IMR-90 (cell line): ENCODE data around the gene DRD4. TPM values are rescaled to one million over a fixed set of nuclear protein-coding genes. Genes with fewer than 3 reads are reported as not detected.

ENCODE experiments used
- ATAC-seq: fragments of 200-7000 bp; cut with Tn5 transposase; 2 replicates; pipeline ENCODE4 v1.9.1; 2020; ENCODE audit warnings: low read depth, mild to moderate bottlenecking, moderate library complexity
- BruUV-seq: library from RNA; stranded (reverse); fragments of 400-500 nt; replicated peaks from 2 replicates; lab custom pipeline; 2021; lab: Mats Ljungman, UMichigan
- CTCF ChIA-PET: fragments of 300-600 bp; formaldehyde crosslinking; extraction: SDS; loops from one replicate; lab custom pipeline; 2021; ENCODE audit warnings: antibody characterized with exemption; lab: Yijun Ruan, JAX
- POLR2A ChIA-PET: fragments of 300-600 bp; sonication (Branson Sonifier 250); formaldehyde crosslinking; loops from one replicate; lab custom pipeline; 2022; ENCODE audit warnings: antibody characterized with exemption; ENCODE audit not compliant: unreplicated experiment; lab: Charles Lee
- DNase-seq: peaks from one replicate; pipeline ENCODE4 v3.0.0; 2013
- H2AFZ ChIP-seq: replicated peaks from 2 replicates; pipeline ENCODE3; 2013; ENCODE audit warnings: low read length, mild to moderate bottlenecking; ENCODE audit not compliant: poor library complexity
- H2AK5ac ChIP-seq: 2 replicates; pipeline ENCODE4 v1.6.1; 2013; ENCODE audit warnings: low read depth, low read length, inconsistent platforms
- H2AK9ac ChIP-seq: replicated peaks from 2 replicates; pipeline ENCODE3; 2013; ENCODE audit warnings: mild to moderate bottlenecking, low read depth, low read length, moderate library complexity; ENCODE audit not compliant: poor library complexity
- H2BK120ac ChIP-seq: 2 replicates; pipeline ENCODE4 v1.6.1; 2013; ENCODE audit warnings: low read depth, low read length, inconsistent platforms
- H2BK15ac ChIP-seq: 3 replicates; pipeline ENCODE4 v1.6.1; 2013; ENCODE audit warnings: low read depth, low read length, inconsistent platforms
- H2BK20ac ChIP-seq: 2 replicates; pipeline ENCODE4 v1.6.1; 2013; ENCODE audit warnings: low read depth, mild to moderate bottlenecking, inconsistent platforms, low read length, moderate library complexity
- H2BK5ac ChIP-seq: 2 replicates; pipeline ENCODE4 v1.6.1; 2013; ENCODE audit warnings: mild to moderate bottlenecking, low read depth, low read length, inconsistent platforms; ENCODE audit not compliant: poor library complexity, severe bottlenecking
- H3K14ac ChIP-seq: replicated peaks from 2 replicates; pipeline ENCODE4 v1.6.1; 2013; ENCODE audit warnings: low read depth, low read length, inconsistent platforms
- H3K18ac ChIP-seq: 2 replicates; pipeline ENCODE4 v1.6.1; 2013; ENCODE audit warnings: low read depth, low read length, control low read depth
- H3K23ac ChIP-seq: 2 replicates; pipeline ENCODE4 v1.6.1; 2013; ENCODE audit warnings: low read depth, low read length, inconsistent platforms
- H3K27ac ChIP-seq: 2 replicates; pipeline ENCODE4 v1.5.1; 2013; ENCODE audit warnings: mild to moderate bottlenecking, control low read depth, low read length; ENCODE audit not compliant: insufficient read depth
- H3K27me3 ChIP-seq: 2 replicates; pipeline ENCODE4 v1.6.1; 2013; ENCODE audit warnings: low read length; ENCODE audit not compliant: control insufficient read depth, insufficient read depth
- H3K36me3 ChIP-seq: 2 replicates; pipeline ENCODE4 v1.6.1; 2013; ENCODE audit warnings: low read length, mixed read lengths; ENCODE audit not compliant: control insufficient read depth, insufficient read depth
- H3K4ac ChIP-seq: 2 replicates; pipeline ENCODE4 v1.6.1; 2013; ENCODE audit warnings: low read depth, low read length, inconsistent platforms
- H3K4me1 ChIP-seq: 2 replicates; pipeline ENCODE4 v1.6.1; 2013; ENCODE audit warnings: low read length, mixed read lengths; ENCODE audit not compliant: control insufficient read depth, insufficient read depth
- H3K4me2 ChIP-seq: 2 replicates; pipeline ENCODE4 v1.6.1; 2013; ENCODE audit warnings: low read depth, mild to moderate bottlenecking, control low read depth, low read length, moderate library complexity
- H3K4me3 ChIP-seq: 2 replicates; pipeline ENCODE4 v1.5.1; 2013; ENCODE audit warnings: low read depth, mild to moderate bottlenecking, control low read depth, low read length, moderate library complexity; ENCODE audit not compliant: insufficient read depth
- H3K56ac ChIP-seq: 2 replicates; pipeline ENCODE4 v1.6.1; 2013; ENCODE audit warnings: low read length, inconsistent platforms; ENCODE audit not compliant: insufficient read depth; ENCODE audit errors: extremely low read depth
- H3K79me1 ChIP-seq, 2 experiments: 2 replicates each; pipeline ENCODE4 v1.6.1; 2013; ENCODE audit warnings: low read length in 2 of 2, inconsistent platforms in 1 of 2, low read depth in 1 of 2
- H3K9ac ChIP-seq: 2 replicates; pipeline ENCODE4 v1.6.1; 2013; ENCODE audit warnings: low read depth, low read length, control low read depth
- H3K9me1 ChIP-seq: 2 replicates; pipeline ENCODE4 v1.6.1; 2013; ENCODE audit warnings: low read length, inconsistent platforms; ENCODE audit not compliant: insufficient read depth
- H3K9me3 ChIP-seq: 2 replicates; pipeline ENCODE4 v1.6.1; 2013; ENCODE audit warnings: low read length; ENCODE audit not compliant: control insufficient read depth, insufficient read depth
- H4K20me1 ChIP-seq: 2 replicates; pipeline ENCODE4 v1.6.1; 2013; ENCODE audit warnings: low read length, inconsistent platforms; ENCODE audit not compliant: insufficient read depth
- H4K5ac ChIP-seq: 2 replicates; pipeline ENCODE4 v1.6.1; 2013; ENCODE audit warnings: mild to moderate bottlenecking, low read depth, low read length, control low read depth
- H4K8ac ChIP-seq, 2 experiments: 2 replicates each; pipeline ENCODE4 v1.6.1; 2013; ENCODE audit warnings: low read depth in 2 of 2, low read length in 2 of 2, control low read depth in 1 of 2, inconsistent platforms in 1 of 2
- H4K91ac ChIP-seq: 2 replicates; pipeline ENCODE4 v1.6.1; 2013; ENCODE audit warnings: low read depth, low read length, inconsistent platforms; ENCODE audit not compliant: insufficient read depth
- BHLHE40 ChIP-seq: fragments of 150-350 bp; IDR thresholded peaks from 2 replicates; pipeline ENCODE4 v1.6.1; 2016; ENCODE audit warnings: mild to moderate bottlenecking, low read depth, low read length
- CEBPB ChIP-seq: IDR thresholded peaks from 2 replicates; pipeline ENCODE4 v1.6.1; 2012; ENCODE audit warnings: low read depth, low read length, improper control_type of control experiment
- CHD1 ChIP-seq: IDR thresholded peaks from 2 replicates; pipeline ENCODE4 v1.6.1; 2012; ENCODE audit warnings: low read depth, low read length, improper control_type of control experiment
- FOS ChIP-seq: fragments of 150-350 bp; IDR thresholded peaks from 2 replicates; pipeline ENCODE4 v1.6.1; 2016; ENCODE audit warnings: low read depth, low read length
- MAFK ChIP-seq: IDR thresholded peaks from 2 replicates; pipeline ENCODE4 v1.6.1; 2012; ENCODE audit warnings: low read depth, low read length, improper control_type of control experiment
- MAZ ChIP-seq: IDR thresholded peaks from 2 replicates; pipeline ENCODE4 v1.6.1; 2012; ENCODE audit warnings: low read depth, mild to moderate bottlenecking, low read length, improper control_type of control experiment, moderate library complexity, borderline replicate concordance
- POLR2A ChIP-seq: IDR thresholded peaks from 2 replicates; pipeline ENCODE4 v1.6.1; 2012; ENCODE audit warnings: mild to moderate bottlenecking, low read depth, low read length
- RAD21 ChIP-seq: IDR thresholded peaks from 2 replicates; pipeline ENCODE4 v1.6.1; 2012; ENCODE audit warnings: low read length, improper control_type of control experiment
- RFX5 ChIP-seq: IDR thresholded peaks from 2 replicates; pipeline ENCODE4 v1.8.0; 2012; ENCODE audit warnings: low read depth, mild to moderate bottlenecking, low read length, moderate library complexity
- WGBS, 2 experiments: methylation state at CpG; one replicate each; pipeline versions ENCODE4 v1.1.5 to v1.1.7; 2013; ENCODE audit warnings: missing lambda C conversion rate in 2 of 2; ENCODE audit not compliant: insufficient read length in 1 of 2; ENCODE audit errors: extremely low coverage in 2 of 2; 5-methylcytosine and 5-hydroxymethylcytosine counted together
- dilution Hi-C: fragments of 300-500 bp; cut with HindIII; formaldehyde crosslinking; loops from one replicate; pipeline ENCODE4 v1.14.3; 2018; ENCODE audit warnings: low sequenced_read_pairs; ENCODE audit not compliant: unreplicated experiment
- in situ Hi-C: fragments of 300-500 bp; cut with MboI; formaldehyde crosslinking; loops from 3 replicates; pipeline ENCODE4 v1.14.3; 2019; ENCODE audit warnings: low sequenced_read_pairs, inconsistent platforms, mixed read lengths
- intact Hi-C: fragments of 100-400 bp; cut with micrococcal nuclease; formaldehyde crosslinking; loops from 2 replicates; pipeline ENCODE4 v1.10.0; 2022
- polyA plus RNA-seq, 3 experiments: library from polyadenylated mRNA; depleted of rRNA; stranded (reverse); fragments of >200 nt; gene quantifications; 2 replicates each; pipeline ENCODE4 v1.2.3, GENCODE V29; 2012; ENCODE audit warnings: low replicate concordance in 1 of 3
- total RNA-seq: library from RNA; depleted of rRNA; stranded (reverse); fragments of >200 nt; gene quantifications from 2 replicates; pipeline ENCODE4 v1.2.3, GENCODE V29; 2012
- TF ChIP-seq, protein P1 (sequence below): fragments of 150-350 bp; IDR thresholded peaks from 2 replicates; pipeline ENCODE4 v1.6.1; 2017; ENCODE audit warnings: mild to moderate bottlenecking, antibody characterized with exemption, low read length, low read depth
- TF ChIP-seq, protein P2 (sequence below): conservative IDR thresholded peaks from 2 replicates; pipeline ENCODE4 v1.5.1; 2012; ENCODE audit warnings: mild to moderate bottlenecking, low read depth, low read length, improper control_type of control experiment

The DRD4 gene
- total and polyA plus RNA-seq, 2 of the 4 experiments (the other 2 are of a cell fraction) = not detected

DNA sequence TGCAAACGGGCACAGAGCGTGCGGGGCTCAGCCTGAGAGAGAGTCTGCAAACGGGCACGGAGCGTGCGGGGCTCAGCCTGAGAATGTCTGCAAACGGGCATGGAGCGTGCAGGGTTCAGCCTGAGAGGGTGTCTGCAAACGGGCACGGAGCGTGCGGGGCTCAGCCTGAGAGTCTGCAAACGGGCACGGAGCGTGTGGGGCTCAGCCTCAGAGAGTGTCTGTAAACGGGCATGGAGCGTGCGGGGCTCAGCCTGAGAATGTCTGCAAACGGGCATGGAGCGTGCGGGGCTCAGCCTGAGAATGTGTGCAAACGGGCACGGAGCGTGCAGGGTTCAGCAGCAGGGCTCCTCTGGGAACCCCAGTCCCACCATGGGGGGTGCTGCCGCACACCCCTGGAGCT, 47.3 kb upstream of the DRD4 start:
- WGBS, 2 experiments = 93% methylated on average over 18 of the region's 26 CpGs; no CpG with 5 or more reads in 1 of the 2 experiments
- dilution Hi-C loops = no loop called here

More for the DNA sequence above, 47.3 kb upstream of the DRD4 start:
- no peak overlapping the region for H2AFZ ChIP-seq
- no peak overlapping the region for H3K27ac ChIP-seq
- no peak overlapping the region for H2BK5ac ChIP-seq
- H2BK15ac ChIP-seq = no peak overlapping the region
- intact Hi-C loops (no loop called here), in situ Hi-C loops (no loop called here)
- ChIA-PET POLR2A (no interaction called here), CTCF (no interaction called here)
- no peak overlapping the region for H3K4me3 ChIP-seq
- H4K5ac ChIP-seq = no peak overlapping the region
- H3K27me3 ChIP-seq = no peaks in the 10 kb centered on the region
- no peak overlapping the region for H3K56ac ChIP-seq
- TF ChIP-seq, protein P1, sequence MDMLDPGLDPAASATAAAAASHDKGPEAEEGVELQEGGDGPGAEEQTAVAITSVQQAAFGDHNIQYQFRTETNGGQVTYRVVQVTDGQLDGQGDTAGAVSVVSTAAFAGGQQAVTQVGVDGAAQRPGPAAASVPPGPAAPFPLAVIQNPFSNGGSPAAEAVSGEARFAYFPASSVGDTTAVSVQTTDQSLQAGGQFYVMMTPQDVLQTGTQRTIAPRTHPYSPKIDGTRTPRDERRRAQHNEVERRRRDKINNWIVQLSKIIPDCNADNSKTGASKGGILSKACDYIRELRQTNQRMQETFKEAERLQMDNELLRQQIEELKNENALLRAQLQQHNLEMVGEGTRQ = no peak
- TF ChIP-seq RAD21 (no peak), RFX5 (no peak), BHLHE40 (no peak), POLR2A (no peak), CHD1 (no peak), CEBPB (no peak), FOS (no peak), MAFK (no peak), MAZ (no peak)
- TF ChIP-seq, protein P2, sequence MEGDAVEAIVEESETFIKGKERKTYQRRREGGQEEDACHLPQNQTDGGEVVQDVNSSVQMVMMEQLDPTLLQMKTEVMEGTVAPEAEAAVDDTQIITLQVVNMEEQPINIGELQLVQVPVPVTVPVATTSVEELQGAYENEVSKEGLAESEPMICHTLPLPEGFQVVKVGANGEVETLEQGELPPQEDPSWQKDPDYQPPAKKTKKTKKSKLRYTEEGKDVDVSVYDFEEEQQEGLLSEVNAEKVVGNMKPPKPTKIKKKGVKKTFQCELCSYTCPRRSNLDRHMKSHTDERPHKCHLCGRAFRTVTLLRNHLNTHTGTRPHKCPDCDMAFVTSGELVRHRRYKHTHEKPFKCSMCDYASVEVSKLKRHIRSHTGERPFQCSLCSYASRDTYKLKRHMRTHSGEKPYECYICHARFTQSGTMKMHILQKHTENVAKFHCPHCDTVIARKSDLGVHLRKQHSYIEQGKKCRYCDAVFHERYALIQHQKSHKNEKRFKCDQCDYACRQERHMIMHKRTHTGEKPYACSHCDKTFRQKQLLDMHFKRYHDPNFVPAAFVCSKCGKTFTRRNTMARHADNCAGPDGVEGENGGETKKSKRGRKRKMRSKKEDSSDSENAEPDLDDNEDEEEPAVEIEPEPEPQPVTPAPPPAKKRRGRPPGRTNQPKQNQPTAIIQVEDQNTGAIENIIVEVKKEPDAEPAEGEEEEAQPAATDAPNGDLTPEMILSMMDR = no peak
- H3K4me1 ChIP-seq = peaks cover 7% of the 10 kb centered on the region; the same call in 1 of the 2 replicates
- peak overlapping the region; percentile 55 for H2AK9ac ChIP-seq
- no peak overlapping the region for H4K8ac ChIP-seq
- no peak overlapping the region for H2AK5ac ChIP-seq
- H4K91ac ChIP-seq = no peak overlapping the region
- peaks cover 6% of the 10 kb centered on the region; the same call in 1 of the 2 replicates for H3K9me1 ChIP-seq
- DNase-seq (no peak), ATAC-seq (no peak)
- H3K9ac ChIP-seq = no peak overlapping the region
- H2BK120ac ChIP-seq = no peak overlapping the region
- peaks cover 67% of the 10 kb centered on the region for H4K20me1 ChIP-seq
- H3K36me3 ChIP-seq = peaks cover 62% of the 10 kb centered on the region
- no peak overlapping the region for H3K4me2 ChIP-seq
- no peak overlapping the region for H3K23ac ChIP-seq
- H3K9me3 ChIP-seq = no peaks in the 10 kb centered on the region
- no peak overlapping the region for H3K4ac ChIP-seq
- H3K79me1 ChIP-seq = peaks cover 36 to 74% of the 10 kb centered on the region in 2 experiments
- BruUV-seq = no TSS peak
- H2BK20ac ChIP-seq = no peak overlapping the region
- H3K14ac ChIP-seq = no peak overlapping the region
- no peak overlapping the region for H3K18ac ChIP-seq
